Measurements from ENCODE around the gene ENAH. TPM values are rescaled to one million over a fixed set of nuclear protein-coding genes. Genes with fewer than 3 reads are reported as not detected.
"Not testable (repeated sequence)": the region's sequence is repeated elsewhere in the genome, so short reads cannot be mapped to it uniquely, and the experiment has no call there.

ENAH gene
- total RNA-seq, result 179 and 181 TPM in 2 replicates
- long read RNA-seq, partial matches to known transcripts, result 3 of 77 reads
- long read RNA-seq, other reads (novel, unspliced or antisense), result 74 of 77 reads

DNA sequence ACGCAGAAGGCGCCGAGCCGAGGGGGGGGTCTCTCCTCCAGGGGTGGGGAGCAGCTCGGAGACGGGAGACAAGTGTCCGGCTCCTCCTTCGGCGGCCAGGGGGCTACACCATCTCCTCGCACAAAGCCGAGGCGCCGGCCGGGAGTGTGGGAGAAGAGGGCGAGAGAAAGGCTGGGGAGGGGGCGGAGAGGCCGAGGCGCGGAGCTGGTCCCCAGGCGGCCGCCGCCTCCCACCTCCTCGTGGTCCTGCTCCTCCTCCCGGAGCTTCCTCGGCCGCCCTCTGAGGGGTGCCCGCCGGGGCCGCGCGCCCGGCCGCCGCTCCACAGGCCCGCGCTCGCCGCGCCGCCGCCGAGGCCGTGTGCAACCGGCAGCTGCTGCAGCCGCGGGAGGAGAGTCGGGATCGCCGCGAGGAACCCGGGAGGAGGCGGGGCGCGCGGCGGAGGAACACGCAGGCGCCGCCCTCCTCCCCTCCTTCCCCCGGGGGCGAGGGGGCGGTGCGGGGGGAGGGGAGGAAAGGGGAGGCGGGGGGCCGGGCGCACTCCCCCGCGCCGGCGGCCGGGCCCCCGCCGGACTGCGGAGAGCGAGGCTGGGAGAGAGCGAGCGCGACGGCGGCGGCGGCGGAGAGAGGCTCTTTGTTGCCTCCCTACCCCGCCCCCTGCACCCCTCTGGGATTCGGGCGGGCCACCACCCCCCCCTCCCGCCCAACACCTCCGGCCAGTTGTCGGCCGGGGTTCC, at the start of gene ENAH:
ENAH (minus strand) TSS at position 395 of the 734 bp plus-strand sequence. CDS start 433 bp downstream, outside the sequence.
- TF ChIP-seq, protein P1, sequence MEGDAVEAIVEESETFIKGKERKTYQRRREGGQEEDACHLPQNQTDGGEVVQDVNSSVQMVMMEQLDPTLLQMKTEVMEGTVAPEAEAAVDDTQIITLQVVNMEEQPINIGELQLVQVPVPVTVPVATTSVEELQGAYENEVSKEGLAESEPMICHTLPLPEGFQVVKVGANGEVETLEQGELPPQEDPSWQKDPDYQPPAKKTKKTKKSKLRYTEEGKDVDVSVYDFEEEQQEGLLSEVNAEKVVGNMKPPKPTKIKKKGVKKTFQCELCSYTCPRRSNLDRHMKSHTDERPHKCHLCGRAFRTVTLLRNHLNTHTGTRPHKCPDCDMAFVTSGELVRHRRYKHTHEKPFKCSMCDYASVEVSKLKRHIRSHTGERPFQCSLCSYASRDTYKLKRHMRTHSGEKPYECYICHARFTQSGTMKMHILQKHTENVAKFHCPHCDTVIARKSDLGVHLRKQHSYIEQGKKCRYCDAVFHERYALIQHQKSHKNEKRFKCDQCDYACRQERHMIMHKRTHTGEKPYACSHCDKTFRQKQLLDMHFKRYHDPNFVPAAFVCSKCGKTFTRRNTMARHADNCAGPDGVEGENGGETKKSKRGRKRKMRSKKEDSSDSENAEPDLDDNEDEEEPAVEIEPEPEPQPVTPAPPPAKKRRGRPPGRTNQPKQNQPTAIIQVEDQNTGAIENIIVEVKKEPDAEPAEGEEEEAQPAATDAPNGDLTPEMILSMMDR (conservative IDR thresholded peaks at IDR 0.05), result no peak
- Mint-ChIP-seq H3K9me3 (no peaks in the 10 kb centered on the region), H3K36me3 (ENCODE audit: low read depth) (peaks cover 2% of the 10 kb centered on the region), H3K27ac (ENCODE audit: unreplicated experiment) (peak within 1 kb of the TSS; percentile 97), H3K27me3 (ENCODE audit: low read depth) (no peaks in the 10 kb centered on the region), H3K4me1 (peaks cover 64% of the 10 kb centered on the region), H3K4me3 (peak within 1 kb of the TSS; percentile 94)
- DNase-seq (ENCODE audit: low read depth, low spot score), result peak; percentile 71

DNA sequence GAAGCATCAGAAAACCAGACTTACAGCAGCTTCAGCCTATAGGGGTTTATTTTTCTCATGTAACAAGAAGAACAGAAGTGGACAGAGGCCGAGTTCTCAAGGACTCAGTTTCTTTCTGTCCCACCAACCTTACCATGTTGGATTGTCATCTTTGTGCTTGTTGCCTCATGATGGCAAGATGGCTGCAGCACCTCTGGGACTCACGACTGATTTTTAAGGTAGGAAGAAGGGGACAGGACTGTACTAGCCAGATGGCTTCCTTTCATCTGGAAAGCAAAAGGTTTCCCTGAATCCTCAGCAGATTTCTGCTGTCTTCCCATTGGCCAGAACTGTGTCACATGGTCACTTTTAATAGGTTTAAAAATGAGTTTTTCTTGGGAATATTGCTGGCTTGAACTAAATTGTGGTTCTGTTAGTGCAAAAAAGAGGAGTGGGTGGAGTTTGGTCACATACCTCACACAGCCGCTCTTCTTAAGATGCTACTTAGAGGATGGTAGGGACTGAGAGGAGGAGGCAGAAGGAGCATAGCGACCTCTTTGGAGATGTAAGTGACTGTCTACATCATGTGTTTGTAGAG, 48.1 kb upstream of the ENAH start:
- Mint-ChIP-seq H3K36me3 (ENCODE audit: low read depth) (no peaks in the 10 kb centered on the region), H3K27ac (ENCODE audit: unreplicated experiment) (no peak overlapping the region), H3K9me3 (no peaks in the 10 kb centered on the region), H3K4me3 (no peak overlapping the region), H3K27me3 (ENCODE audit: low read depth) (peaks cover 2% of the 10 kb centered on the region), H3K4me1 (peaks cover 10% of the 10 kb centered on the region)
- TF ChIP-seq, protein P1 (conservative IDR thresholded peaks at IDR 0.05), result no peak
- no peak for DNase-seq (ENCODE audit: low read depth, low spot score)

DNA sequence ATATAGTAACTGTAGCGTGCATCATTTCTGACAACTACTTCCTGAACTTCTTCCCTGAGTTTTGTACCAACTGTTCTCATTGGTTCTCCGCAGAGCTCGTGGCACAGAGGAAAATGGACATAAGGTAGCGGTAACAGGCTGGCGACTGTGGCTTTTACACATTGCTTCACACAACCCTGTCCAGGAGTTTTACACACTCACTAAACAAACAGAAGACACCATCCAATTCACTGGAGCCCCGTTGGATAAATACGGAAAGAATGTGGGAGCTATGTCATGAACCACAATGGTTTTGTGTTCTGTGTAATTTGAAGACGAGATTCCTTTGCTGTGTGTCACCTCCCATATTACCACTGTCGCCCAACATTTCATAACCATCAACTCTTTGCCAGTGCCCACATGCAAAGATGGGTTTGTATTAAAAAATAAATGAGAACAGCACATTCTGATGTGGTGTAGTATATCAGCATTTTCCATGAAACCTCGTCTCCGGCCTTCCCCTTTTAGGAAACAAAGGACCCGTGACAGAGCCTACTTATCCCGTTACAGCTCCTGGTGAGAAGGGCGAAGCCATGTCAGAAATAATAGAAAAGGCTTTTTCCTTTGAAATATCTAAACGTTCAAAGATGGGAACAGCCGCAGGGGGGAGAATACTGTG, 47.4 kb upstream of the ENAH start:
- peaks cover 2% of the 10 kb centered on the region for H3K27me3 Mint-ChIP-seq (ENCODE audit: low read depth)
- H3K4me3 Mint-ChIP-seq, result no peak overlapping the region
- no peak overlapping the region for H3K27ac Mint-ChIP-seq (ENCODE audit: unreplicated experiment)
- TF ChIP-seq, protein P1 (conservative IDR thresholded peaks at IDR 0.05), result no peak
- DNase-seq (ENCODE audit: low read depth, low spot score), result no peak
- H3K4me1 Mint-ChIP-seq, result peaks cover 10% of the 10 kb centered on the region
- no peaks in the 10 kb centered on the region for H3K36me3 Mint-ChIP-seq (ENCODE audit: low read depth)
- no peaks in the 10 kb centered on the region for H3K9me3 Mint-ChIP-seq

DNA sequence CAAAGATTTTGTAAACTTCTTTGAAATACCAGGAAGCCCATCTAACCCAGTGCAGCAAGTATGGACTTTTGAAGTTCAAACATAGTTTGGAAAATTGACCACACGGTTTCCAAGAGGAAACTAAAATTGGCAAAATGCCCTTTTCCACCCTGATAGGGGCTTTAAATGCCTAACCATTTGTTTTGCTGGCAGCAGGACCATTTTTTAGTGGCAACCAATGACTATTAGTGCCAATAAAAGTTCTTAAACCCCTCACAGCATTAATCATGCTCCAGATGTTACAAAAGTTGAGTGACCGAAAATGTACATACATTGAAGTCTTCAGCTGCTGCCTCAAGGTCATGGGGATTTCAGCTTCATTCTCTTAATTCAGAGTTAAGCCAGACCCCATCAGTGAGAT, 46.4 kb upstream of the ENAH start:
- H3K4me3 Mint-ChIP-seq, result no peak overlapping the region
- TF ChIP-seq, protein P1 (conservative IDR thresholded peaks at IDR 0.05), result no peak
- H3K4me1 Mint-ChIP-seq, result peaks cover 10% of the 10 kb centered on the region

DNA sequence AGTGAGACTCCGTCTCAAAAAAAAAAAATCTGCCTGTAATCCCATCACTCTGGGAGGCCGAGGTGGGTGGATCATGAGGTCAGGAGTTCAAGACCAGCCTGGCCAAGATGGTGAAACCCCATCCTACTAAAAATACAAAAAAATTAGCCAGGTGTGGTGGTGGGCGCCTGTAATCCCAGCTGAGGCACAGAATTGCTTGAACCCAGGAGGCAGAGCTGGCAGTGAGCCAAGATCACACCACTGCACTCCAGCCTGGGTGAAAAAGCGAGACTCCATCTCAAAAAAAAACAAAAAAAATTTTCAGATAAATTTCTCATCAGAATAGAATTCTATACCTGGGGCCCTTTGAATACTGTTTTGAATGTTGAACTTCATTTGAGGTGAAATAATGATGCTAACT, 45.3 kb upstream of the ENAH start:
- not testable (repeated sequence) for H3K27me3 Mint-ChIP-seq (ENCODE audit: low read depth); DNase-seq (ENCODE audit: low read depth, low spot score); H3K4me1 Mint-ChIP-seq; H3K9me3 Mint-ChIP-seq; H3K36me3 Mint-ChIP-seq (ENCODE audit: low read depth); H3K27ac Mint-ChIP-seq (ENCODE audit: unreplicated experiment); H3K4me3 Mint-ChIP-seq

More for the DNA sequence above, 46.4 kb upstream of the ENAH start:
- Mint-ChIP-seq H3K36me3 (ENCODE audit: low read depth) (no peaks in the 10 kb centered on the region), H3K27ac (ENCODE audit: unreplicated experiment) (no peak overlapping the region), H3K9me3 (no peaks in the 10 kb centered on the region), H3K27me3 (ENCODE audit: low read depth) (peaks cover 2% of the 10 kb centered on the region)
- no peak for DNase-seq (ENCODE audit: low read depth, low spot score)
